HG02885 (cell line): Measurements from ENCODE around the gene GCH1.
"Not testable (repeated sequence)": the region's sequence is repeated elsewhere in the genome, so short reads cannot be mapped to it uniquely, and the experiment has no call there.

Experiments
- ATAC-seq: cut with Tn5 transposase; IDR thresholded peaks from one replicate; pipeline ENCODE4 v1.9.1; 2021; ENCODE audit warnings: mild to moderate bottlenecking; ENCODE audit not compliant: unreplicated experiment, poor library complexity

Gene GCH1

DNA sequence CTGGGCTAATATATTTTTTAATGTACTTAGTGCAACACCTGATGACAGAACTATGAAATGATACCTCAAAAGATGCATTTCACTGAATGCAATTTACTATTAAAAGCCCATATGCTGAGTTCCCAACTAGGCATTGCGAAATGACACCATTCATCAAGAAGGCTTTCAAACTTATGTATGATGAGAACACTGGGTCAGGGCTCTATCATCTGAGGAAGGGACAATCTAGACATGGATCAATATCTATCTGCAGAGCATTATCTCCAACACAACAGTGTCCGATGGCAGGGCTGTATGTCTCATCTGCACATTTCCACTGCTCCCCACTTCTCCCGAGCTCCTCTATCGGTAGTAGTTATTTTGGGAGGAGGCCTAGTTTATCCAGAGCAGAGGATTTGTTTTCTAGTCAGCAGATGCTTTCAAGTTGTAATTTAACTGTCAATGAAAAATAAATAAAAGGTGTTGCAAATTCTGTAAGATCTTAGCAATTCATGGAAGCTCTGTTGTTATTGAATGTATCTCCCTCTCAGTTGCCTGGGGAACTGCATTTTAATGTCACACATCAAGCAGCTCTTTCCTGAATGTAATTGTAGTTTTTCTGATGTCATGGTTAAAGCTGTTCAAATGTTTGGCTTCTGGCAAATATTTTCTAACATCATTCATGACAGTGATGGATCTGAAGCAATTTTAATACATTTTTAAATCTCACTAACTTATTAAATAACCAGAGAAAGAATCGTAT is 7.4 kb upstream of the GCH1 start:
- no peak for ATAC-seq

GRCh38 chr14:54908973-54909372 is 6.3 kb upstream of the GCH1 start:
- ATAC-seq, result not testable (repeated sequence)

DNA sequence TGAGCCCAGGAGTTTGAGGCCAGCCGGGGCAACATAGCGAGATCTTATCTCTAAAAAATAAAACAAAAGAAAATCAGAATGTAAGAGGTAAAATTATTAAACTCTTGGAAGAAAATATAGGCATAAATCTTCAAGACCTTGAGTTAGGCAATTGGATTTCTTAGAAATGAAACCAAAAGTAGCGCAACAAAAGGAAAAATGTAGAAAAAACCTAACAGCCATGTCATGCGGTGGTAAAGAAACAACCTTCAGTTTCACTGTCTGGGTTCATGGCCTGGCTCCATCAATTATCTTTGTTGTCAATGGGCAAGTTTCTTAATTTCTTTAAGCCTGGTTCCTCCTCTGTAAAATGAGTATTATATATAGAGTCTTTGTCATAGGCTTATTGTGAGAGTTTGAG is 5.6 kb upstream of the GCH1 start:
- no peak for ATAC-seq

DNA sequence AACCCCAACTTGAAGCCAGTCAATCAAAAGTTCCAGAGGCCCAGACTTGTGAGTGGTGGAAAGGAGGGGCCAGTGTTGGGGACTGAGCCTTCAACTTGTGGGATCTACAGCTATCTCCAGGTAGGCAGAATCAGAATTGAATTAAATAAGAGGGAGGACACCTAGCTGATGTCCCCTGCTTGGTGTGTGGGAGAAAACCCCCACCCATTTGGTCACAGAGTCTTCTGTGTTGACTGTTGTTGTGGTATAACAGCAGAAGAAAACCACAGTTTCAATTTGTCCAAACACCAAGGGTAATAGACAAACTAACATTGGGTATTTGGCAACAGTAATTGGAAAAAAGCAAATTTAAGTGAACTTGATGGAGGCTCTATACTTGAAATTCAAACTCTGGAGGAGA is 3.4 kb upstream of the GCH1 start:
- no peak for ATAC-seq

DNA sequence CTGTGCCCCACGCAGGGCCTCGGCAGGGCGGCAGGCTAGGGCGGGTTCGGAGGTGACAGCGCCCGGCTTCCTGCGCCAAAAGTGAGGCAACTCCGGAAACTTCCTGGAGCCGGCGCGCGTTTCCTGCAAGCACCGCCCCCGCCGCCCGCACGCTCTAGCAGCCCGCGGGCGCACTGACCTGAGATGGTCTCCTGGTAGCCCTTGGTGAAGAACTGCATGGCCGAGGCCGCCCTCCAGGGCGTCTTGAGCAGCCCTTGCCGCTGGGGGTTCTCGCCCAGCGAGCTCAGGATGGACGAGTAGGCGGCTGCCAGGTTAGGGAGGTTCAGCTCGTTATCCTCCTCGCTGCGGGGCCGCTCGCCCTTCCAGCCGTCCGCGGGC is 494 bp downstream of the GCH1 start:
- peak; percentile 56 for ATAC-seq

GRCh38 chr14:54901380-54902142 is 1.1 kb downstream of the GCH1 start:
- ATAC-seq, result no peak

- no peak for ATAC-seq
Measured at GRCh38 chr14:54899573-54899972, 3.1 kb downstream of the GCH1 start.

GRCh38 chr14:54897809-54898555 is 4.6 kb downstream of the GCH1 start:
- ATAC-seq, result not testable (repeated sequence)

DNA sequence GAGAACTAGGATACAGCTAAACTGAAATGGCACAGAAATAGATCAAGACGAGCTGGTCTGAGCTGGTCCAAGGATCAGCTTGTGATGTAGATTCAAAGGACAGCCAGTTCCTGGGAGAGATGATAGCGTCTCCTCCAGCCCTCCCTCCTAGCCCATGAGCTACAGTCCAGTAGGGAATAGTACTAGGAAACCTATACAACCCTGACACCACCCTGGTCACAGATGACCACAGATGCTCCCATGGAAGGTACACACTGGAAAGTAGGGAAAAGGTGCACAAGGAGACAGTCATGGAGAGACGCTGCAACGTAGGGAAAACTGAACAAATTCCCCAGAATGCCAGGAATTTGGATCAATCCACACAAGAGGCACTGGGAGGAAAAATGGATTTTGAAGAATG is 6.9 kb downstream of the GCH1 start:
- ATAC-seq, result no peak

- ATAC-seq, result no peak
Measured at GRCh38 chr14:54894995-54895394, 7.6 kb downstream of the GCH1 start.

DNA sequence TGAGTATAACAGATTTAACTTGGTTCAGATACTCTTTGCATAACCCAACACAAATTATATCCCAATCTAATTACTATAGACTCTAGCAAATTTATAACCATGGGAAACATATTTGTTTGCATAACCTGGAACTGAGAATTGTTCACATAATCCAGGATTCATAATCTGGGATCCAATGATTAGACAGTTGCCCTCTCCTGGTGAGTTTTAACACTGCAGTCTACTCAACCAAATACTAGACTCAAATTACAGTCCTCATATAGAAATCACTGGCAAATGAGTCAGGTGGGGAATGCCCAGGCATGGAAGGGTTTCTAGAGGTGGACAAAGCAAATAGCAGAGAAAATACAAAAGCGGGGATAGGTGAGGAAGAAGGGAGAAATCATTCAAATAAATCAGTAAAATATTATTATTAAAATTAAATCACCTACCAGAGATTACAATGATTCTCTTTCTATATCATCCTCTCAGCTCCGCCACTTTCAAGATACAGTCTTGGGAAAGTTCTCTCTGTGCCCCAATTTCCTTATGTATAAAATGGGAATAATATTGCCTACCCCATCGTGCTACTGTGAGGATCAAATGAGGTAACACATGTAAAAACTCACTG is 9.4 kb downstream of the GCH1 start:
- ATAC-seq, result no peak

DNA sequence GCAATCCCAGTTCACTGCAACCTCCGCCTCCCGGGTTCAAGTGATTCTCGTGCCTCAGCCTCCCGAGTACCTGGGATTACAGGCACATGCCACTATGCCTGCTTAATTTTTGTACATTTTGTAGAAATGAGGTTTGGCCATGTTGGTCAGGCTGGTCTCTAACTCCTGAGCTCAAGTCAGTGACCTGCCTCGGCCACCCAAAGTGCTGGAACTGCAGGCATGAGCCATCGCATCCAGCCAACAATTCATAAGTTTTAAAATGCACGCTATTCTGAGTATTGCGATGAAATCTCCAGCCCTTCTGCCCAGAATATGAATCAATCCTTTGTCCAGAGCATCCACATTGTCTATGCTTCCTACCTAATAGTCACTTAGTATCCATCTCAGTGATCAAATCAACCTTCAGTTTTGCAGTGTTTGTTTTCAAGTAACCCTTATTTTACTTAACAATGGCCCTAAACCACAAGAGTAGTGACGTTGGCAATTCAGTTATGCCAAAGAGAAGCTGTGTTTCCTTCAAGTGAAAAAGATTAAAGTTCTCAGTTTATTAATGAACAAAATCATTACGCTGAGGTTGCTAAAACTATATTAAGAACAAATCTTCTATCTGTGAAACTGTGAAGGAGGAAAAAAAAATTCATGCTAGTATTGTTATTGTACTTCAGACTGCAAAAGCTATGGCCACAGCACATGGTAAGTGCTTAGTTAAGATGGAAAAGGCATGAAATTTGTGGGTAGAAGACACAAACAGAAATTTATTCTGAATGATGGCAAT is 11.0 kb downstream of the GCH1 start:
- ATAC-seq, result no peak

- ATAC-seq, result peak; percentile 94
Measured at GRCh38 chr14:54890788-54891187, 11.8 kb downstream of the GCH1 start.

DNA sequence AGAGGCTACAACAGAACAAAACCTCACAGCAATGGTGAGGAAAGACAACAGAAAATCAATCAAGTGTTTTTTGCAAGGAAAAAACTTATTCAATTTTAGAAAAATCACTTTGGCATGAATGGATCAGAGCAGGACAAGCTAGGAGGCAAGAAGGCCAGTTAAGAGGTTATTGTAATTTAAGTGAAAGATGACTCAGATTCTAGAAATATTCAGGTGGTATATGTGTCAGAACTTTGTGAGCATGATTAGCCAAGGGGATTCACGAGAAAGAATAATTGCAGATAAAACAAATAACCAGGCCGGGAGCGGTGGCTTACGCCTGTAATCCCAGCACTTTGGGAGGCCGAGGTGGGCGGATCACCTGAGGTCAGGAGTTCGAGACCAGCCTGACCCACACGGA is 12.7 kb downstream of the GCH1 start:
- ATAC-seq, result no peak

DNA sequence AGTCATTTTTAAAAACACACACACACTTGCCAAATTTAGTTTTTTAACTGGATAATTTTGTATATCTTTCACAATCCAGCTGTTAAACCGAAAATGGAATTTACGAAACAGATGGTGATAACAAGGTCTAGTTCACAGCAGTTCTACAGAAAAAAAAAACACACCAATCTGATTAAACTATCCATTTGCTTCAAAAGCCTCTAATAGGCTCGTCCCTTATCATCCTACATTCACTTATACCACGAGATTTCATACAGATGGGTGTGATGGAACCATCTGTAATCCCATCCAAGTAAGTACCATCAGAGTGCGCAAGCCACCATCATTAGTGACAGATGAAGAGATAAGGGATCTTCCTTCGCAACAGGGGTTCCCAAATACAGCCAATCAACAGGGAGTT is 20.1 kb downstream of the GCH1 start:
- no peak for ATAC-seq

DNA sequence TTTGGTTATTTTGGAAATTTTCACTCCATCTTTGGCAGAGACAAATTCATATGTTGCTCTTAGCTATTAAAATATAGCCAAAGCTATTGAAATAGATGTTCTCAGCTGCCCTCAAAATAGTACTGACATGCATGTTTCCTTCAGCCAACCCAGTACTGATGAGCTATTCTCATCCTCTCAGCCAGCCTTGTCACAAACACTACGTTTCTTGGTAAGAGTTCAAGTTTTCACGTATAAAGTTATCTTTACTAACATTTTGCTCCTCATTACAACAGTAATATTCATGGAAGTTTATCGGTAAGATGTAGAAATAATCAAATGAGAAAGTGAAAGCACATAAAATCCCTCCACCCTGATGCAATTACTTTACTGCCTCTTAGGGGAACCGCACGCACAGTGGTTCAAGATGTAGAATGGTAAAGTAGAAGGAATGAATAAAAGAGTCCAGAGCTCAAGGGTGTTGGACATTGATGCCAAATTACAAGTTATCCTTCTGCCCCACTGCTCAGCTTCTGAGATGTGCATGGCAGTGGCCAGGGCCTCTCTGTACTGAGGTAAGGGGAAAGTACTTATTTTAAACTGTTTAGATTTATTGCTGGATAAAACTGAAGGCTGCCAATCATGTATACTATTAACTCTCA is 20.7 kb downstream of the GCH1 start:
- ATAC-seq, result peak; percentile 64

DNA sequence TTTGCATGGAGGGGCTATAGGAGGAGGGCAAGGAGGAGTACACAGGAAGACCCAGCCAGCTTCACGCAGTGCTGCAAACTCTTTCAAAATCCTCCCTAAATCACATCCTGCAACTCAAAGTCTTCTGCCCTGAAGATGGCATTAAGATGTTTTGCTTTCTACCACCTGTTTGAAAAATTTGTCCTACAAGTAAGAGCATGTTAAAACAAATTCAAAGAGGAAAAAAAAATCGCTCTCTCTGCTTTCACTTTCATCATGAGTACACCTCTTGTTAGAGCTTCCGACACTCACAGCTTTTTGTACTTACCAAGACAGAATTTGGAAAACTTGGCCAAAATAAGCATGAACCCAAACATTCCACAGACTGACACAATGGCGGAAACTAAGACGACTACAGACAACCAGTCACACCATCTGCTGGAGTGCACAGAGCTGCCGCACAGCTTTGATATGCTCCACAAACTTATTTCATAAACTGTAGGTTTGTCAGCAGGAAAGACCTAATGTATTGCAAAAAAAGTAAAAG is 21.3 kb downstream of the GCH1 start:
- ATAC-seq, result peak; percentile 66

GRCh38 chr14:54877703-54878021 is 25.0 kb downstream of the GCH1 start:
- no peak for ATAC-seq

- no peak for ATAC-seq
Measured at GRCh38 chr14:54877015-54877702, 25.5 kb downstream of the GCH1 start.
